ENCODE results near the gene COL25A1.
A peak's percentile ranks its signal among the peaks of the same experiment; 100 is the strongest.

COL25A1 gene

GRCh38 chr4:109303140-109303496 is 660 bp upstream of the COL25A1 start:
- 0% methylated on average over 4 of the region's 10 CpGs for WGBS (ENCODE audit: insufficient coverage)
- CTCF ChIA-PET: interaction anchor here (0.7 kb wide), 1 partner anchor 10 kb away, joined by 3 read pairs; no protein-coding TSS in a partner anchor
- Histone ChIP-seq H3K27ac (ENCODE audit: insufficient read depth in 1 of 2, low read depth in 1 of 2, low read length in 2 of 2, poor library complexity in 1 of 2, severe bottlenecking in 2 of 2) (no peak overlapping the region), H3K9me3 (ENCODE audit: control extremely low read depth in 1 of 5, control insufficient read depth in 4 of 5, insufficient read depth in 2 of 5, low read depth in 1 of 5, low read length in 4 of 5) (peaks cover 0 to 2% (median 0%) of the 10 kb centered on the region in 5 experiments), H3K36me3 (ENCODE audit: control insufficient read depth in 4 of 4, insufficient read depth in 4 of 4, low read length in 3 of 4) (no peaks in the 10 kb centered on the region), H3K27me3 (replicated peaks in 2 of 5; ENCODE audit: control insufficient read depth in 4 of 5, insufficient read depth in 5 of 5, low read length in 4 of 5) (peaks cover 23 to 88% (median 55%) of the 10 kb centered on the region in 5 experiments), H3K4me3 (ENCODE audit: control insufficient read depth in 1 of 7, extremely low read depth in 1 of 7, insufficient read depth in 4 of 7, low read depth in 2 of 7, low read length in 6 of 7) (peak overlapping the region in 4 of 7 experiments; percentile 56 to 68 (median 65)), H3K4me1 (ENCODE audit: control extremely low read depth in 1 of 4, control insufficient read depth in 4 of 4, insufficient read depth in 4 of 4, low read length in 3 of 4) (peaks cover 0 to 19% (median 18%) of the 10 kb centered on the region in 4 experiments)
- POLR2A ChIA-PET: no interaction called here
- DNase-seq: no peak

DNA sequence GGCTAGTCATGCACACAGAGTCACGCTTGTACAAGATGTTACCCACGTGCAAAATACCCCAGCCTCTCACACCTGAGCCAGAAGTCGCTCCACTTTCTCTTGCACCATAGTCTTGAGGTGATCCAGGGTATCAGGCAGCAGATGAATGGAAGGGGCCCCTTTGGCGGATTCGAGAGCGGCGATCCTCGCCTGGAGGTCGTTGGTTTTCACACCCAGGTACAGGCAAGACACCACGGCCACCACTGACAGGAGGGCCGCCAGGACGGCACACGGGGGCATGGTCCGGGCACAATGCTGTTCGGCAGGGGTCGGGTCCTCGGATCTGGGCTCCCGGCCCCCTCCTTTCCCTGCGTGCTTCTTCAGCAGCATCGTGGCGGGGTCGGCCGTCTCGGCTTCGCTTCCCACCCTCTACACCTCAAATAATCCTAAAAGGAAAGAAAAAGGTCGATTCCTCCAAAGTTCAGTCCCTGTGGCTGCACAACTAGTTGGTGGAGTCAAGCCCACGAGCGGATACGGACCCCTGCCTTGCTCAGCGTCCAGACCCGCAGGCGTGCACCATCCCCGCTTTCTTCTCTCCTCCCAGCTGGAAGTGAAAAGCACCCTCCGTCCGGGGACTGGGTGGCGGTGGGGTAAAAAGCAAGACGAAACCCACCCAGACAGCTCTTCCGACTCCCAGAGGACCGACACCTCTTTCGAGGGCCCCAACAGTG is 652 bp downstream of the COL25A1 start:
- H3K27me3 ChIP-seq (replicated peaks in 2 of 5; ENCODE audit: control insufficient read depth in 4 of 5, insufficient read depth in 5 of 5, low read length in 4 of 5): peaks cover 23 to 87% (median 55%) of the 10 kb centered on the region in 5 experiments
- peaks cover 0 to 19% (median 18%) of the 10 kb centered on the region in 4 experiments for H3K4me1 ChIP-seq (ENCODE audit: control extremely low read depth in 1 of 4, control insufficient read depth in 4 of 4, insufficient read depth in 4 of 4, low read length in 3 of 4)
- H3K4me3 ChIP-seq (ENCODE audit: control insufficient read depth in 1 of 7, extremely low read depth in 1 of 7, insufficient read depth in 4 of 7, low read depth in 2 of 7, low read length in 6 of 7): peak overlapping the region in 6 of 7 experiments; percentile 33 to 68 (median 60)
- CTCF ChIA-PET: interaction anchor here (1.0 kb wide), 1 partner anchor 11 kb away, joined by 3 read pairs; no protein-coding TSS in a partner anchor
- no peaks in the 10 kb centered on the region for H3K36me3 ChIP-seq (ENCODE audit: control insufficient read depth in 4 of 4, insufficient read depth in 4 of 4, low read length in 3 of 4)
- no peak overlapping the region for H3K27ac ChIP-seq (ENCODE audit: insufficient read depth in 1 of 2, low read depth in 1 of 2, low read length in 2 of 2, poor library complexity in 1 of 2, severe bottlenecking in 2 of 2)
- peaks cover 0 to 2% (median 0%) of the 10 kb centered on the region in 5 experiments for H3K9me3 ChIP-seq (ENCODE audit: control extremely low read depth in 1 of 5, control insufficient read depth in 4 of 5, insufficient read depth in 2 of 5, low read depth in 1 of 5, low read length in 4 of 5)
- WGBS (ENCODE audit: insufficient coverage): 13% methylated on average over 22 of the region's 40 CpGs
- POLR2A ChIA-PET: no interaction called here
- no peak for DNase-seq

DNA sequence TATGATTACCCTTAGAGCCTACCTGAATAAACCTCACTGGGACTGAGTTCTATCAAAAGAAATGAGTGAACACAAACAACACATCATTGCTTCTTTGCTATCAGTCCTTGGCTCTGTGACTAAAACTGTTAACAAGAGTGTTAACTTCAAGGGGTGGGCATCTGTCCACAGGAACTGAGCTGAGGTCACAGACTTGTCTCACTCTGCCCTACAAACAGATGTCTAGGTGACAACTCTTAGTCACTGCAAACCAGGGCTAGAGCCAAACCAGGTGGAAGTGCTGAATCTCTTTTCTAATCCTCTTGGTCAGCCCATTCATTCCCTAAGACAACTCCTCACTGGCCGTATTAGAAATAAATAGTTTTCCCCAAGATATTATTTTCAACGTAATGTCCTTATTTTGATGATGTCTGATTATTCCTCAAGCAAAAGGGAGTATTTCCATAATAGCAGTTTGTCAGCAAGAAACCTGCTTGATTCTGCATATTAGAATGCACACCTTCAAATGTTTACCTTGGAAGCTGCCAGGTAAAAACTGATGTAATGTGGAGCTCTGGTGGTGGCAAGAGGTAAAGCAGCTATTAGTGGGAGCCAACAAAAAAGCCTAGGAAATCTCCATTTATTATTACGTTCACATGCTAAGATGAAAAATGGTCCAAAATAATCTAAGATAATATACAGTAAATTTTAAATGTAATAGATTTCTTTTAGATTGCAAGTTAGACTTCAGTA is 4.0 kb downstream of the COL25A1 start:
- peaks cover 22 to 67% (median 40%) of the 10 kb centered on the region in 5 experiments for H3K27me3 ChIP-seq (replicated peaks in 2 of 5; ENCODE audit: control insufficient read depth in 4 of 5, insufficient read depth in 5 of 5, low read length in 4 of 5)
- peaks cover 0 to 19% (median 18%) of the 10 kb centered on the region in 4 experiments for H3K4me1 ChIP-seq (ENCODE audit: control extremely low read depth in 1 of 4, control insufficient read depth in 4 of 4, insufficient read depth in 4 of 4, low read length in 3 of 4)
- WGBS (ENCODE audit: insufficient coverage): no CpG with 5 or more reads among the region's 3 CpGs
- H3K27ac ChIP-seq (ENCODE audit: insufficient read depth in 1 of 2, low read depth in 1 of 2, low read length in 2 of 2, poor library complexity in 1 of 2, severe bottlenecking in 2 of 2): no peak overlapping the region
- DNase-seq: peak in 2 of 3 donors; percentile 31 to 34
- no peak overlapping the region for H3K4me3 ChIP-seq (ENCODE audit: control insufficient read depth in 1 of 7, extremely low read depth in 1 of 7, insufficient read depth in 4 of 7, low read depth in 2 of 7, low read length in 6 of 7)
- H3K9me3 ChIP-seq (ENCODE audit: control extremely low read depth in 1 of 5, control insufficient read depth in 4 of 5, insufficient read depth in 2 of 5, low read depth in 1 of 5, low read length in 4 of 5): peaks cover 0 to 2% (median 0%) of the 10 kb centered on the region in 5 experiments
- POLR2A ChIA-PET: interaction anchor here (0.6 to 0.8 kb wide), 2 partner anchors 10 to 125 kb away, joined by 3 read pairs; no protein-coding TSS in a partner anchor
- CTCF ChIA-PET: interaction anchor here (0.6 to 1.4 kb wide), 9 partner anchors 9 to 464 kb away, joined by 3 to 5 read pairs (median 3); no protein-coding TSS in a partner anchor
- no peaks in the 10 kb centered on the region for H3K36me3 ChIP-seq (ENCODE audit: control insufficient read depth in 4 of 4, insufficient read depth in 4 of 4, low read length in 3 of 4)

DNA sequence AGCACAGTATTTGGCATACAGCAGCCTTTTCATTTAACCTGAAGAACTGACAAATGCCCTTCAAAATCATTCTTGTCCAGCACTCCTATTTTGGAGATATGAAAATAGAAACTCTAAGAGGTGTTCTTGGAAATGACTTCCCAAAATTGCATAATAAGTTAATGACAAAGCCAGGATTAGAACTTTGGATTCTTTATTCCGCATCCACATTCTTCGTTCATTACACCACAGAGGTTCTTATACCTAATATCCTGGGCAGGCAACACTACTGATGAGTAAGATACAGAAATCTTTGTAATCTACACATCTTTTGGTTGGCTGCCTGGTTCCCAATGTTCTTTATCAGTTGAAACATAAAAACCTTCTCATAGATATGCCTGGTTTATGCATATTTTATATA is 5.9 kb downstream of the COL25A1 start:
- Histone ChIP-seq H3K27ac (ENCODE audit: insufficient read depth in 1 of 2, low read depth in 1 of 2, low read length in 2 of 2, poor library complexity in 1 of 2, severe bottlenecking in 2 of 2) (no peak overlapping the region), H3K27me3 (replicated peaks in 2 of 5; ENCODE audit: control insufficient read depth in 4 of 5, insufficient read depth in 5 of 5, low read length in 4 of 5) (peaks cover 6 to 51% (median 25%) of the 10 kb centered on the region in 5 experiments), H3K9me3 (ENCODE audit: control extremely low read depth in 1 of 5, control insufficient read depth in 4 of 5, insufficient read depth in 2 of 5, low read depth in 1 of 5, low read length in 4 of 5) (peaks cover 0 to under 1% (median 0%) of the 10 kb centered on the region in 5 experiments), H3K4me3 (ENCODE audit: control insufficient read depth in 1 of 7, extremely low read depth in 1 of 7, insufficient read depth in 4 of 7, low read depth in 2 of 7, low read length in 6 of 7) (no peak overlapping the region), H3K36me3 (ENCODE audit: control insufficient read depth in 4 of 4, insufficient read depth in 4 of 4, low read length in 3 of 4) (no peaks in the 10 kb centered on the region), H3K4me1 (ENCODE audit: control extremely low read depth in 1 of 4, control insufficient read depth in 4 of 4, insufficient read depth in 4 of 4, low read length in 3 of 4) (peaks cover 0 to 2% (median under 1%) of the 10 kb centered on the region in 4 experiments)
- POLR2A ChIA-PET: no interaction called here
- DNase-seq: no peak
- CTCF ChIA-PET: interaction anchor here (1.2 to 1.6 kb wide), 2 partner anchors 29 to 461 kb away, joined by 3 read pairs; no protein-coding TSS in a partner anchor
- no CpG with 5 or more reads among the region's 2 CpGs for WGBS (ENCODE audit: insufficient coverage)

- Histone ChIP-seq H3K36me3 (ENCODE audit: control insufficient read depth in 4 of 4, insufficient read depth in 4 of 4, low read length in 3 of 4) (no peaks in the 10 kb centered on the region), H3K9me3 (ENCODE audit: control extremely low read depth in 1 of 5, control insufficient read depth in 4 of 5, insufficient read depth in 2 of 5, low read depth in 1 of 5, low read length in 4 of 5) (no peaks in the 10 kb centered on the region), H3K4me3 (ENCODE audit: control insufficient read depth in 1 of 7, extremely low read depth in 1 of 7, insufficient read depth in 4 of 7, low read depth in 2 of 7, low read length in 6 of 7) (no peak overlapping the region), H3K4me1 (ENCODE audit: control extremely low read depth in 1 of 4, control insufficient read depth in 4 of 4, insufficient read depth in 4 of 4, low read length in 3 of 4) (no peaks in the 10 kb centered on the region), H3K27ac (ENCODE audit: insufficient read depth in 1 of 2, low read depth in 1 of 2, low read length in 2 of 2, poor library complexity in 1 of 2, severe bottlenecking in 2 of 2) (no peak overlapping the region), H3K27me3 (replicated peaks in 2 of 5; ENCODE audit: control insufficient read depth in 4 of 5, insufficient read depth in 5 of 5, low read length in 4 of 5) (peaks cover 0 to 36% (median 12%) of the 10 kb centered on the region in 5 experiments)
- ChIA-PET CTCF (interaction anchor here (0.7 to 3.7 kb wide), 5 partner anchors 9 to 477 kb away, joined by 3 to 20 read pairs (median 3); no protein-coding TSS in a partner anchor), POLR2A (no interaction called here)
- peak in 1 of 3 donors; percentile 26 for DNase-seq
Measured at GRCh38 chr4:109295081-109295480, 7.4 kb downstream of the COL25A1 start.

DNA sequence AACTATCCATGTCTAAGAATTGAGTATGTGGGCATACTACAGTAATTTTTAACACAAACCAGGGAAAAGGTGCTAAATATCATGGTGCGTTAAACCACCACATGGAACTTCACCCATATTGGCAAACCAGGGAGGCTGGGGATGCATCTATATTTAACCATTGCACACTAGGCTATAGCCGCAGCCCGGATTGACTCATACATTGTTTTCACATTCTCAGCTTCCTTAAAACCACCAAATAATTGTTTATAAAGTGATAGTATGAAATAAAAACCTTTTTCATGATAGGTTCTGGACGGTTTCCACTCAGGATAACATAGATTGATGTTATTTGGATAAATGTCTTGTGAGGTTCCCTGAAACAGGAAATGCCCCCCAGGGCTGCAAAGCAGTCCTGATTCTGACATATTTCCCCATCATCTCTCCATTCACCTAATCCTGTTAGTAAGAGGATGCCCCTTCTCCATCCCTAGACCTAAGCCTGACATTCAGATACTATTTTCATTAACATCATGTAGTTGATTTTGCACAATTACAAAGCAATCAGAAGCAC is 7.9 kb downstream of the COL25A1 start:
- CTCF ChIA-PET: interaction anchor here (0.7 to 3.7 kb wide), 7 partner anchors 10 to 476 kb away, joined by 3 to 20 read pairs (median 3); no protein-coding TSS in a partner anchor
- no CpG with 5 or more reads among the region's 4 CpGs for WGBS (ENCODE audit: insufficient coverage)

More for the DNA sequence above, 7.9 kb downstream of the COL25A1 start:
- Histone ChIP-seq H3K9me3 (ENCODE audit: control extremely low read depth in 1 of 5, control insufficient read depth in 4 of 5, insufficient read depth in 2 of 5, low read depth in 1 of 5, low read length in 4 of 5) (no peaks in the 10 kb centered on the region), H3K27me3 (replicated peaks in 2 of 5; ENCODE audit: control insufficient read depth in 4 of 5, insufficient read depth in 5 of 5, low read length in 4 of 5) (peaks cover 0 to 31% (median 11%) of the 10 kb centered on the region in 5 experiments), H3K27ac (ENCODE audit: insufficient read depth in 1 of 2, low read depth in 1 of 2, low read length in 2 of 2, poor library complexity in 1 of 2, severe bottlenecking in 2 of 2) (no peak overlapping the region), H3K36me3 (ENCODE audit: control insufficient read depth in 4 of 4, insufficient read depth in 4 of 4, low read length in 3 of 4) (no peaks in the 10 kb centered on the region), H3K4me1 (ENCODE audit: control extremely low read depth in 1 of 4, control insufficient read depth in 4 of 4, insufficient read depth in 4 of 4, low read length in 3 of 4) (no peaks in the 10 kb centered on the region), H3K4me3 (ENCODE audit: control insufficient read depth in 1 of 7, extremely low read depth in 1 of 7, insufficient read depth in 4 of 7, low read depth in 2 of 7, low read length in 6 of 7) (no peak overlapping the region)
- POLR2A ChIA-PET: no interaction called here
- no peak for DNase-seq

Data from common myeloid progenitor, CD34-positive (primary cell).